ENCODE results near the gene PHETA1.

PHETA1 gene

GRCh38 chr12:111355201-111355925 lies 13.5 kb downstream of the PHETA1 start:
- H3K4me1 ChIP-seq = no peaks in the 10 kb centered on the region
- DNase-seq (ENCODE audit: low spot score in 2 of 2) = no peak
- H3K36me3 ChIP-seq (replicated peaks) = no peaks in the 10 kb centered on the region
- no peaks in the 10 kb centered on the region for H3K9me3 ChIP-seq
- in situ Hi-C loops (cut with MboI; ENCODE audit: low sequenced_read_pairs) = no loop called here
- H3K27me3 ChIP-seq (ENCODE audit: low read depth) = no peaks in the 10 kb centered on the region
- no peak overlapping the region for H3K4me3 ChIP-seq

- Histone ChIP-seq H3K4me3 (no peak overlapping the region), H3K36me3 (replicated peaks) (no peaks in the 10 kb centered on the region), H3K27me3 (ENCODE audit: low read depth) (no peaks in the 10 kb centered on the region), H3K9me3 (no peaks in the 10 kb centered on the region), H3K4me1 (no peaks in the 10 kb centered on the region)
- in situ Hi-C loops (cut with MboI; ENCODE audit: low sequenced_read_pairs) = no loop called here
- DNase-seq (ENCODE audit: low spot score in 2 of 2) = no peak
Observed at GRCh38 chr12:111354511-111354910, 14.4 kb downstream of the PHETA1 start.

- H3K9me3 ChIP-seq = no peaks in the 10 kb centered on the region; the same call in 1 of the 2 replicates
- no peak overlapping the region for H3K4me3 ChIP-seq
- no peaks in the 10 kb centered on the region for H3K36me3 ChIP-seq (replicated peaks)
- no peaks in the 10 kb centered on the region for H3K4me1 ChIP-seq
- no peak for DNase-seq (ENCODE audit: low spot score in 2 of 2)
- no peaks in the 10 kb centered on the region for H3K27me3 ChIP-seq (ENCODE audit: low read depth)
- in situ Hi-C loops (cut with MboI; ENCODE audit: low sequenced_read_pairs) = no loop called here
Observed at GRCh38 chr12:111353603-111354295, 15.1 kb downstream of the PHETA1 start.

GRCh38 chr12:111353026-111353425 lies 15.9 kb downstream of the PHETA1 start:
- Histone ChIP-seq H3K36me3 (replicated peaks) (no peaks in the 10 kb centered on the region), H3K27me3 (ENCODE audit: low read depth) (no peaks in the 10 kb centered on the region), H3K9me3 (peaks cover 5% of the 10 kb centered on the region; the same call in 1 of the 2 replicates), H3K4me1 (no peaks in the 10 kb centered on the region), H3K4me3 (no peak overlapping the region)
- DNase-seq (ENCODE audit: low spot score in 2 of 2) = no peak
- in situ Hi-C loops (cut with MboI; ENCODE audit: low sequenced_read_pairs) = no loop called here

- no peak for DNase-seq (ENCODE audit: low spot score in 2 of 2)
- Histone ChIP-seq H3K27me3 (ENCODE audit: low read depth) (no peaks in the 10 kb centered on the region), H3K4me1 (no peaks in the 10 kb centered on the region), H3K9me3 (peaks cover 6% of the 10 kb centered on the region; the same call in 1 of the 2 replicates), H3K4me3 (no peak overlapping the region), H3K36me3 (replicated peaks) (no peaks in the 10 kb centered on the region)
- in situ Hi-C loops (cut with MboI; ENCODE audit: low sequenced_read_pairs) = no loop called here
Observed at GRCh38 chr12:111352296-111352993, 16.4 kb downstream of the PHETA1 start.

- DNase-seq (ENCODE audit: low spot score in 2 of 2) = no peak
- no peaks in the 10 kb centered on the region for H3K36me3 ChIP-seq (replicated peaks)
- in situ Hi-C loops (cut with MboI; ENCODE audit: low sequenced_read_pairs) = no loop called here
- no peaks in the 10 kb centered on the region for H3K4me1 ChIP-seq
- H3K4me3 ChIP-seq = no peak overlapping the region
- no peaks in the 10 kb centered on the region for H3K27me3 ChIP-seq (ENCODE audit: low read depth)
- peaks cover 6% of the 10 kb centered on the region; the same call in 1 of the 2 replicates for H3K9me3 ChIP-seq
Observed at GRCh38 chr12:111351026-111351425, 17.9 kb downstream of the PHETA1 start.

- Histone ChIP-seq H3K36me3 (replicated peaks) (no peaks in the 10 kb centered on the region), H3K4me1 (no peaks in the 10 kb centered on the region), H3K27me3 (ENCODE audit: low read depth) (no peaks in the 10 kb centered on the region), H3K9me3 (peaks cover 6% of the 10 kb centered on the region; the same call in 1 of the 2 replicates), H3K4me3 (no peak overlapping the region)
- in situ Hi-C loops (cut with MboI; ENCODE audit: low sequenced_read_pairs) = no loop called here
- no peak for DNase-seq (ENCODE audit: low spot score in 2 of 2)
Observed at GRCh38 chr12:111349748-111350520, 19.0 kb downstream of the PHETA1 start.

- no peaks in the 10 kb centered on the region for H3K4me1 ChIP-seq
- H3K4me3 ChIP-seq = no peak overlapping the region
- H3K9me3 ChIP-seq = peaks cover 6% of the 10 kb centered on the region; the same call in 1 of the 2 replicates
- DNase-seq (ENCODE audit: low spot score in 2 of 2) = no peak
- in situ Hi-C loops (cut with MboI; ENCODE audit: low sequenced_read_pairs) = no loop called here
- H3K27me3 ChIP-seq (ENCODE audit: low read depth) = no peaks in the 10 kb centered on the region
- no peaks in the 10 kb centered on the region for H3K36me3 ChIP-seq (replicated peaks)
Observed at GRCh38 chr12:111349101-111349747, 19.7 kb downstream of the PHETA1 start.

GRCh38 chr12:111347891-111348644 lies 20.8 kb downstream of the PHETA1 start:
- in situ Hi-C loops (cut with MboI; ENCODE audit: low sequenced_read_pairs) = no loop called here
- Histone ChIP-seq H3K27me3 (ENCODE audit: low read depth) (no peaks in the 10 kb centered on the region), H3K4me1 (no peaks in the 10 kb centered on the region), H3K9me3 (peaks cover 6% of the 10 kb centered on the region; the same call in 1 of the 2 replicates), H3K36me3 (replicated peaks) (no peaks in the 10 kb centered on the region), H3K4me3 (no peak overlapping the region)
- no peak for DNase-seq (ENCODE audit: low spot score in 2 of 2)

- H3K27me3 ChIP-seq (ENCODE audit: low read depth) = no peaks in the 10 kb centered on the region
- no peaks in the 10 kb centered on the region for H3K4me1 ChIP-seq
- no peak for DNase-seq (ENCODE audit: low spot score in 2 of 2)
- in situ Hi-C loops (cut with MboI; ENCODE audit: low sequenced_read_pairs) = no loop called here
- H3K36me3 ChIP-seq (replicated peaks) = no peaks in the 10 kb centered on the region
- H3K4me3 ChIP-seq = no peak overlapping the region
- peaks cover 6% of the 10 kb centered on the region; the same call in 1 of the 2 replicates for H3K9me3 ChIP-seq
Observed at GRCh38 chr12:111344254-111344875, 24.5 kb downstream of the PHETA1 start.

GRCh38 chr12:111343181-111343580 lies 25.7 kb downstream of the PHETA1 start:
- Histone ChIP-seq H3K4me3 (no peak overlapping the region), H3K9me3 (peaks cover 2% of the 10 kb centered on the region; the same call in 1 of the 2 replicates), H3K36me3 (replicated peaks) (no peaks in the 10 kb centered on the region), H3K27me3 (ENCODE audit: low read depth) (no peaks in the 10 kb centered on the region), H3K4me1 (no peaks in the 10 kb centered on the region)
- no peak for DNase-seq (ENCODE audit: low spot score in 2 of 2)
- in situ Hi-C loops (cut with MboI; ENCODE audit: low sequenced_read_pairs) = no loop called here

- Histone ChIP-seq H3K9me3 (no peaks in the 10 kb centered on the region), H3K4me3 (no peak overlapping the region), H3K36me3 (replicated peaks) (no peaks in the 10 kb centered on the region), H3K4me1 (no peaks in the 10 kb centered on the region), H3K27me3 (ENCODE audit: low read depth) (no peaks in the 10 kb centered on the region)
- DNase-seq (ENCODE audit: low spot score in 2 of 2) = no peak
- in situ Hi-C loops (cut with MboI; ENCODE audit: low sequenced_read_pairs) = no loop called here
Observed at GRCh38 chr12:111342376-111342775, 26.5 kb downstream of the PHETA1 start.
